Neuronal stem cell (in vitro differentiated cells): ENCODE measurements around the gene TLR9.

Source experiments
- DNase-seq: peaks from one replicate; pipeline ENCODE4 v3.0.0-alpha.2; 2013; ENCODE audit warnings: low spot score
- H2AFZ ChIP-seq: one replicate; pipeline ENCODE4 v1.6.1; 2013; ENCODE audit warnings: mild to moderate bottlenecking, low read length, inconsistent platforms
- H2AK5ac ChIP-seq: 2 replicates; pipeline ENCODE4 v1.6.1; 2013; ENCODE audit warnings: low read depth, mild to moderate bottlenecking, inconsistent platforms, low read length, moderate library complexity, mixed read lengths
- H2BK120ac ChIP-seq: 2 replicates; pipeline ENCODE4 v1.6.1; 2013; ENCODE audit warnings: low read depth, mild to moderate bottlenecking, inconsistent platforms, low read length, moderate library complexity, mixed read lengths
- H2BK12ac ChIP-seq: one replicate; pipeline ENCODE4 v1.6.1; 2013; ENCODE audit warnings: low read length, inconsistent platforms
- H2BK15ac ChIP-seq: 2 replicates; pipeline ENCODE4 v1.6.1; 2013; ENCODE audit warnings: mild to moderate bottlenecking, low read length, inconsistent platforms, mixed read lengths
- H2BK5ac ChIP-seq: one replicate; pipeline ENCODE4 v1.6.1; 2013; ENCODE audit warnings: inconsistent platforms, mild to moderate bottlenecking, low read length, moderate library complexity
- H3K14ac ChIP-seq: one replicate; pipeline ENCODE4 v1.6.1; 2013; ENCODE audit warnings: low read length, inconsistent platforms
- H3K18ac ChIP-seq: 2 replicates; pipeline ENCODE4 v1.6.1; 2013; ENCODE audit warnings: low read length, inconsistent platforms
- H3K23ac ChIP-seq: 2 replicates; pipeline ENCODE4 v1.6.1; 2013; ENCODE audit warnings: low read depth, mild to moderate bottlenecking, mixed read lengths, low read length, inconsistent platforms; ENCODE audit not compliant: poor library complexity
- H3K27ac ChIP-seq: replicated peaks from 3 replicates; pipeline ENCODE4 v1.5.1; 2013; ENCODE audit warnings: low read length, inconsistent platforms
- H3K27me3 ChIP-seq, 3 experiments: 2 replicates each; pipeline ENCODE4 v1.6.1; 2013; ENCODE audit warnings: low read length in 3 of 3, mild to moderate bottlenecking in 2 of 3, inconsistent platforms in 1 of 3, low read depth in 1 of 3, mixed read lengths in 1 of 3, moderate library complexity in 1 of 3; ENCODE audit not compliant: control insufficient read depth in 3 of 3, insufficient read depth in 3 of 3
- H3K36me3 ChIP-seq, 2 donors: replicated peaks in 1 of 2; 2 replicates each; pipeline ENCODE4 v1.6.1; 2013; ENCODE audit warnings: low read length in 2 of 2; ENCODE audit not compliant: control insufficient read depth in 2 of 2, insufficient read depth in 2 of 2
- H3K4ac ChIP-seq: 2 replicates; pipeline ENCODE4 v1.6.1; 2013; ENCODE audit warnings: inconsistent platforms, mild to moderate bottlenecking, low read length, moderate library complexity
- H3K4me1 ChIP-seq, 2 donors: 1 replicate in 1 of 2; 2 replicates in 1 of 2; pipeline ENCODE4 v1.6.1; 2013; ENCODE audit warnings: low read length in 2 of 2, low read depth in 1 of 2; ENCODE audit not compliant: control insufficient read depth in 2 of 2, insufficient read depth in 1 of 2
- H3K4me2 ChIP-seq: one replicate; pipeline ENCODE4 v1.6.1; 2013; ENCODE audit warnings: mild to moderate bottlenecking, low read length, inconsistent platforms; ENCODE audit not compliant: insufficient read depth, poor library complexity, severe bottlenecking
- H3K4me3 ChIP-seq, 2 donors: 2 replicates each; pipeline ENCODE4 v1.5.1; 2013; ENCODE audit warnings: low read length in 2 of 2, mild to moderate bottlenecking in 2 of 2, inconsistent platforms in 1 of 2, moderate library complexity in 1 of 2
- H3K79me1 ChIP-seq: one replicate; pipeline ENCODE4 v1.6.1; 2013; ENCODE audit warnings: low read depth, mild to moderate bottlenecking, inconsistent platforms, low read length, moderate library complexity
- H3K9ac ChIP-seq: one replicate; pipeline ENCODE4 v1.6.1; 2013; ENCODE audit warnings: mild to moderate bottlenecking, low read depth, low read length, inconsistent platforms; ENCODE audit not compliant: poor library complexity
- H3K9me3 ChIP-seq, 2 donors: replicated peaks in 1 of 2; 2 replicates each; pipeline versions ENCODE3 to v1.6.1; 2013; ENCODE audit warnings: low read length in 2 of 2, mild to moderate bottlenecking in 2 of 2, inconsistent platforms in 1 of 2, low read depth in 1 of 2, mixed read lengths in 1 of 2, moderate library complexity in 1 of 2; ENCODE audit not compliant: control insufficient read depth in 2 of 2, insufficient read depth in 1 of 2
- H4K8ac ChIP-seq: one replicate; pipeline ENCODE4 v1.6.1; 2013; ENCODE audit warnings: low read depth, mild to moderate bottlenecking, inconsistent platforms, low read length, moderate library complexity
- H4K91ac ChIP-seq: one replicate; pipeline ENCODE4 v1.6.1; 2013; ENCODE audit warnings: low read length, low read depth, mild to moderate bottlenecking, inconsistent platforms; ENCODE audit not compliant: poor library complexity
- WGBS, 2 donors: extraction: QIAGEN DNeasy Blood & Tissue Kit; methylation state at CpG; one replicate each; pipeline ENCODE4 v1.1.7; 2013; ENCODE audit warnings: missing lambda C conversion rate in 2 of 2, mixed read lengths in 1 of 2; ENCODE audit not compliant: insufficient read length in 2 of 2, insufficient replicate concordance in 1 of 2; ENCODE audit errors: extremely low coverage in 2 of 2; 5-methylcytosine and 5-hydroxymethylcytosine counted together

The TLR9 gene

DNA sequence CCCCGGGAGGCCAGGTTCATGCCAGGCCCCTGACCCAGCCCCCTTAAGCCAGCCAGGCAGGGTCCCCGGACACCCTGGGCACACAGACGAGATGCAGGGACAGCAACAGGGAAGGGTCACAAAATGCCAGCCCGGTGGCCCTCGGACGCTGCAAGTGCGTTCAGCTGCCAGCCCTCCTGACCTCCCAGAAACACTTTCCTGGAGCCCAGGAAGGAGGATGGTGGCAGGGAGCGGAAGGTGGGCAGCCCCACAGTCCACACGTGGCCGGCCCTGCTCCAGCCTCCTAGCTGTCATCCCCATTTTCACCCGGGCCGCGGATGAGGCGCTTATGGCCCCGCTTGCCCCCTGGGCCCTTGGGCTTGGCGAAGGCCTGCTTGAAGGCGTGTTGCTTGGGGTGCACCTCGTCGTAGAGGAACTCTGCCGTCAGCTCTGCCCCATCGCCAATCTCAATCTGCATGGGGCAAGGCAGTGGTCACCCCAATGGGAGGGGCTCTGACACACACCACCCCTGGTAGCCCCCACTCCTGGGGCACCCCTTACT lies 3.4 kb upstream of the TLR9 start:
- Histone ChIP-seq H4K91ac (no peak overlapping the region), H3K14ac (no peak overlapping the region), H3K4ac (no peak overlapping the region), H3K27ac (no peak overlapping the region), H3K36me3 (peaks cover 11 to 31% of the 10 kb centered on the region in 2 donors), H2BK5ac (no peak overlapping the region), H3K4me1 (no peaks in the 10 kb centered on the region), H2BK12ac (no peak overlapping the region), H4K8ac (no peak overlapping the region), H3K9ac (no peak overlapping the region), H3K79me1 (no peaks in the 10 kb centered on the region), H3K4me3 (no peak overlapping the region), H2AK5ac (no peak overlapping the region), H2BK120ac (no peak overlapping the region), H3K23ac (no peak overlapping the region), H2BK15ac (no peak overlapping the region), H3K4me2 (no peak overlapping the region), H3K9me3 (no peaks in the 10 kb centered on the region), H2AFZ (no peak overlapping the region), H3K18ac (no peak overlapping the region), H3K27me3 (no peaks in the 10 kb centered on the region)
- no peak for DNase-seq
- WGBS, 2 donors = no CpG with 5 or more reads among the region's 21 CpGs

- Histone ChIP-seq H3K79me1 (peaks cover under 1% of the 10 kb centered on the region), H3K23ac (no peak overlapping the region), H3K14ac (no peak overlapping the region), H2AFZ (no peak overlapping the region), H3K9me3 (no peaks in the 10 kb centered on the region), H3K4me2 (no peak overlapping the region), H3K9ac (no peak overlapping the region), H3K18ac (no peak overlapping the region), H3K4me1 (no peaks in the 10 kb centered on the region), H3K4ac (no peak overlapping the region), H3K36me3 (peaks cover 11 to 31% of the 10 kb centered on the region in 2 donors), H4K8ac (no peak overlapping the region), H2BK120ac (no peak overlapping the region), H4K91ac (no peak overlapping the region), H2BK12ac (no peak overlapping the region), H3K27me3 (no peaks in the 10 kb centered on the region), H3K4me3 (no peak overlapping the region), H2AK5ac (no peak overlapping the region), H2BK5ac (no peak overlapping the region), H3K27ac (no peak overlapping the region), H2BK15ac (no peak overlapping the region)
- no peak for DNase-seq
- no CpG with 5 or more reads among the region's 10 CpGs for WGBS, 2 donors
Observed at GRCh38 chr3:52228266-52228665, 2.8 kb upstream of the TLR9 start.

DNA sequence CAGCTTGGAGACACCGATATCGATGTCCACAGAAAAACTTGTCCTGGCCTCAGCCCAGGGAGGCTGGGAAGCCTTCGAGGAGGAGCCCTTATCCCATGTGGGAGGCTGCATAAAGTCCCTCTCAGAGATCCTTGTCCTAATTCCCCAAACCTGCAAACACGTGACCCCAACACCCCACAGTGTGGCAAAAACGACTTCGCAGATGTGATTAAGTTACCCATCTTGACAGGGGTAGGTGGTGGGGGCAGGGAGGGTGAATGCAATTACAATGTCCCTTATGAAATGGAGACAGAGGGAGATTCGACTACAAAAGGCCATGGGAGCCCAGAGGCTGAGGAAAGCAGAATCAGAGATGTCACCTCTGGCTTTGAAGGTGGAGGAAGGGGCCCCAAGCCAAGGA lies 2.3 kb upstream of the TLR9 start:
- Histone ChIP-seq H3K4ac (no peak overlapping the region), H2BK12ac (no peak overlapping the region), H2AFZ (no peak overlapping the region), H2BK15ac (no peak overlapping the region), H3K23ac (no peak overlapping the region), H3K9ac (no peak overlapping the region), H4K91ac (no peak overlapping the region), H2AK5ac (no peak overlapping the region), H3K36me3 (peaks cover 9 to 31% of the 10 kb centered on the region in 2 donors), H3K4me1 (no peaks in the 10 kb centered on the region), H3K27me3 (no peaks in the 10 kb centered on the region), H3K79me1 (peaks cover 2% of the 10 kb centered on the region), H3K27ac (no peak overlapping the region), H2BK5ac (no peak overlapping the region), H2BK120ac (no peak overlapping the region), H3K14ac (no peak overlapping the region), H3K9me3 (no peaks in the 10 kb centered on the region), H3K4me3 (no peak overlapping the region), H3K18ac (no peak overlapping the region), H3K4me2 (no peak overlapping the region), H4K8ac (no peak overlapping the region)
- no peak for DNase-seq
- WGBS, 2 donors = no CpG with 5 or more reads among the region's 7 CpGs

DNA sequence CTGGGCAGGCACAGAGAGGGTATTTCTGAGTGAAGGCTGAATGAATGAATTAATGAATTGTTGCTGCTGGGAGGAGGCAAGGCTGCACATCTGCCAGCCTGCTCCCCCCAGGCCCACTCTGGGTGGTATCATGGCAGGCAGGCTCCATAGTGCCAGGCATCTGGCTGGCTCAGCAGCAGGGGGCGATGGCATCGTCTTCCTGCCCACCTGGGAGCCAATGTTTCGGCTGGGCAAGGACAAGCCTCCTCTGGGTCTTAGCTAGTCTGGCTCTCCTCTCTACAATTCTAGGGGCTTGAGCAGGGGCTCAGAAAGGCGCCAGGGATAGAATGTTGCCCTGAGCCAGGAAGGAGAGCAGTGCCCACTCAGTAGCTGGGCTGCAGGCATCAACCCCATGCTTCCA lies 1.7 kb upstream of the TLR9 start:
- peak overlapping the region; percentile 82 for H4K8ac ChIP-seq
- DNase-seq = no peak
- no peak overlapping the region for H2BK12ac ChIP-seq
- peaks cover 9 to 31% of the 10 kb centered on the region in 2 donors for H3K36me3 ChIP-seq
- H3K79me1 ChIP-seq = peaks cover 2% of the 10 kb centered on the region
- no peak overlapping the region for H3K27ac ChIP-seq
- no peaks in the 10 kb centered on the region for H3K9me3 ChIP-seq
- H2AK5ac ChIP-seq = no peak overlapping the region
- H2AFZ ChIP-seq = no peak overlapping the region
- no peak overlapping the region for H4K91ac ChIP-seq
- no CpG with 5 or more reads among the region's 4 CpGs for WGBS, 2 donors
- H3K4me3 ChIP-seq = no peak overlapping the region
- no peak overlapping the region for H2BK15ac ChIP-seq
- no peak overlapping the region for H3K9ac ChIP-seq
- no peaks in the 10 kb centered on the region for H3K27me3 ChIP-seq
- H3K18ac ChIP-seq = peak overlapping the region; percentile 38
- no peak overlapping the region for H3K4ac ChIP-seq
- peak overlapping the region; percentile 55 for H3K23ac ChIP-seq
- H2BK5ac ChIP-seq = peak overlapping the region; percentile 77
- H3K14ac ChIP-seq = no peak overlapping the region
- no peak overlapping the region for H3K4me2 ChIP-seq
- H3K4me1 ChIP-seq = no peaks in the 10 kb centered on the region
- no peak overlapping the region for H2BK120ac ChIP-seq
